Neural crest cell (in vitro differentiated cells): ENCODE results near the gene MAGI2. TPM values are rescaled to one million over a fixed set of nuclear protein-coding genes. Genes with fewer than 3 reads are reported as not detected.

ENCODE experiments used
- DNase-seq: peaks from one replicate; pipeline ENCODE4 v3.0.0; 2021; ENCODE audit warnings: low read depth, mixed read lengths, low spot score
- H3K27ac Mint-ChIP-seq: one replicate; pipeline ENCODE4 v1.8.0; 2021; ENCODE audit warnings: mild to moderate bottlenecking, mixed read lengths; ENCODE audit not compliant: unreplicated experiment
- H3K27me3 Mint-ChIP-seq: 2 replicates; pipeline ENCODE4 v1.8.0; 2021; ENCODE audit warnings: low read depth, mild to moderate bottlenecking, mixed read lengths
- H3K36me3 Mint-ChIP-seq: 2 replicates; pipeline ENCODE4 v1.8.0; 2021; ENCODE audit warnings: low read depth, mild to moderate bottlenecking, mixed read lengths
- H3K4me1 Mint-ChIP-seq: 2 replicates; pipeline ENCODE4 v1.8.0; 2021; ENCODE audit warnings: mixed read lengths
- H3K4me3 Mint-ChIP-seq: one replicate; pipeline ENCODE4 v1.8.0; 2021; ENCODE audit warnings: mild to moderate bottlenecking, mixed read lengths
- H3K9me3 Mint-ChIP-seq: 2 replicates; pipeline ENCODE4 v1.8.0; 2021; ENCODE audit warnings: mixed read lengths
- CTCF ChIP-seq: fragments of 200-600 bp; sonication (generic); conservative IDR thresholded peaks from 2 replicates; pipeline ENCODE4 v1.5.0; 2021; ENCODE audit warnings: antibody characterized with exemption, mild to moderate bottlenecking
- total RNA-seq: library from RNA; stranded (reverse); gene quantifications from 2 replicates; pipeline ENCODE4 v1.2.1, GENCODE V29; 2021

Gene MAGI2
- total RNA-seq, 1 donor from 2014 or later = 10.0 TPM

- Mint-ChIP-seq H3K4me1 (no peaks in the 10 kb centered on the region), H3K27me3 (peaks cover 4% of the 10 kb centered on the region), H3K36me3 (no peaks in the 10 kb centered on the region), H3K27ac (no peak overlapping the region), H3K4me3 (no peak overlapping the region), H3K9me3 (peaks cover 4% of the 10 kb centered on the region)
- TF ChIP-seq CTCF = no peak
- no peak for DNase-seq
Measured at GRCh38 chr7:78912781-78913180, 540.7 kb downstream of the MAGI2 start.

GRCh38 chr7:78906735-78907134, 546.7 kb downstream of the MAGI2 start:
- DNase-seq = no peak
- H3K27ac Mint-ChIP-seq = peak overlapping the region; percentile 28
- H3K4me1 Mint-ChIP-seq = peaks cover 5% of the 10 kb centered on the region
- no peaks in the 10 kb centered on the region for H3K9me3 Mint-ChIP-seq
- no peak for TF ChIP-seq CTCF
- H3K27me3 Mint-ChIP-seq = no peaks in the 10 kb centered on the region
- H3K36me3 Mint-ChIP-seq = no peaks in the 10 kb centered on the region
- no peak overlapping the region for H3K4me3 Mint-ChIP-seq

- Mint-ChIP-seq H3K9me3 (no peaks in the 10 kb centered on the region), H3K27ac (no peak overlapping the region), H3K4me1 (peaks cover 10% of the 10 kb centered on the region), H3K4me3 (no peak overlapping the region), H3K36me3 (no peaks in the 10 kb centered on the region), H3K27me3 (no peaks in the 10 kb centered on the region)
- no peak for DNase-seq
- TF ChIP-seq CTCF = no peak
Measured at GRCh38 chr7:78905436-78905835, 548.0 kb downstream of the MAGI2 start.

- no peaks in the 10 kb centered on the region for H3K36me3 Mint-ChIP-seq
- H3K27ac Mint-ChIP-seq = no peak overlapping the region
- no peak overlapping the region for H3K4me3 Mint-ChIP-seq
- H3K4me1 Mint-ChIP-seq = peaks cover 10% of the 10 kb centered on the region
- no peaks in the 10 kb centered on the region for H3K9me3 Mint-ChIP-seq
- H3K27me3 Mint-ChIP-seq = no peaks in the 10 kb centered on the region
- TF ChIP-seq CTCF = no peak
- no peak for DNase-seq
Measured at GRCh38 chr7:78904983-78905382, 548.5 kb downstream of the MAGI2 start.

GRCh38 chr7:78901566-78901965, 551.9 kb downstream of the MAGI2 start:
- Mint-ChIP-seq H3K36me3 (no peaks in the 10 kb centered on the region), H3K27me3 (no peaks in the 10 kb centered on the region), H3K4me1 (peaks cover 10% of the 10 kb centered on the region), H3K9me3 (no peaks in the 10 kb centered on the region), H3K27ac (no peak overlapping the region), H3K4me3 (no peak overlapping the region)
- TF ChIP-seq CTCF = no peak
- no peak for DNase-seq

GRCh38 chr7:78900806-78901205, 552.7 kb downstream of the MAGI2 start:
- H3K27ac Mint-ChIP-seq = no peak overlapping the region
- no peaks in the 10 kb centered on the region for H3K27me3 Mint-ChIP-seq
- no peak for TF ChIP-seq CTCF
- DNase-seq = no peak
- no peaks in the 10 kb centered on the region for H3K36me3 Mint-ChIP-seq
- peaks cover 10% of the 10 kb centered on the region for H3K4me1 Mint-ChIP-seq
- H3K9me3 Mint-ChIP-seq = no peaks in the 10 kb centered on the region
- no peak overlapping the region for H3K4me3 Mint-ChIP-seq
